Ovary (tissue), 9 donors: ENCODE data around the gene RPA3. TPM values are rescaled to one million over a fixed set of nuclear protein-coding genes. Genes with fewer than 3 reads are reported as not detected.

Experiments used
- DNase-seq, 5 donors: peaks; one replicate each; pipeline ENCODE4 v3.0.0-alpha.2; 2019 to 2020
- H3K27ac ChIP-seq, 2 donors: fragments of 200-600 bp; one replicate each; pipeline versions ENCODE4 v1.5.1 to v1.8.0; 2019 to 2022
- H3K27me3 ChIP-seq: fragments of 200-600 bp; one replicate; pipeline ENCODE4 v1.8.0; 2022
- H3K36me3 ChIP-seq: fragments of 200-600 bp; sonication (generic); one replicate; pipeline ENCODE4 v1.5.1; 2019
- H3K4me1 ChIP-seq: one replicate; pipeline ENCODE4 v1.8.1; 2013; ENCODE audit warnings: mild to moderate bottlenecking, moderate library complexity; ENCODE audit not compliant: insufficient read depth
- H3K4me3 ChIP-seq: fragments of 200-600 bp; sonication (generic); one replicate; pipeline ENCODE4 v1.5.1; 2017
- H3K9me3 ChIP-seq, 2 donors: fragments of 200-600 bp in 1 of 2; sonication (generic) in 1 of 2; one replicate each; pipeline versions ENCODE4 v1.5.1 to v1.8.1; 2013 to 2019; ENCODE audit warnings: mild to moderate bottlenecking in 1 of 2, moderate library complexity in 1 of 2
- CTCF ChIP-seq, 3 donors: fragments of 450-650 bp in 2 of 3; fragments of 200-600 bp in 1 of 3; IDR thresholded peaks; one replicate each; pipeline versions ENCODE4 v1.5.1 to v1.8.0; 2016 to 2022; ENCODE audit warnings: antibody characterized with exemption in 3 of 3, mild to moderate bottlenecking in 1 of 3
- EP300 ChIP-seq: sonication (generic); formaldehyde crosslinking; IDR thresholded peaks from one replicate; pipeline ENCODE4 v1.6.1; 2017; ENCODE audit warnings: antibody characterized with exemption
- POLR2A ChIP-seq: fragments of 450-650 bp; IDR thresholded peaks from one replicate; pipeline ENCODE4 v1.6.1; 2017; ENCODE audit warnings: antibody characterized with exemption, mild to moderate bottlenecking, moderate library complexity
- WGBS, 3 donors: extraction: QIAGEN DNeasy Blood & Tissue Kit in 1 of 3; methylation state at CpG; one replicate each; pipeline versions ENCODE4 v1.1.5 to v1.1.7; 2013 to 2017; 5-methylcytosine and 5-hydroxymethylcytosine counted together
- intact Hi-C, 4 donors: fragments of 100-400 bp; cut with DNase I; formaldehyde crosslinking; loops; one replicate each; pipeline versions ENCODE4 v1.11.0 to v1.15.1; 2022 to 2023
- polyA plus RNA-seq, 2 donors: library from polyadenylated mRNA; stranded (reverse); fragments of 200-250 nt in 1 of 2; fragments of 350-450 nt in 1 of 2; fragmentation: Illumina TruSeq in 1 of 2; extraction: RNeasy Lipid Tissue Mini Kit (QIAGEN cat#74804) in 1 of 2; gene quantifications; one replicate each; pipeline ENCODE4 v1.2.3, GENCODE V29; 2013 to 2014
- total RNA-seq, 7 donors: library from RNA; depleted of rRNA in 2 of 7; stranded (reverse); fragments of >200 nt in 2 of 7; fragmentation: NEBNext Ultra II Directional in 3 of 7; extraction: Animal tissue kit (Norgen Biotek cat#: 25700) in 3 of 7; gene quantifications; one replicate each; pipeline versions ENCODE4 v1.1.0 to v1.2.4, GENCODE V29; 2016 to 2023
- donor health status: DM: no; HTN: no; CAD: no; lungs with moderate emphysema.
- donor health status: DM: no; HTN: no; CAD: no.
- donor health status: Bipolar disorder and iron deficiency.
- donor health status: DM: yes; HTN: yes; CAD: no.
- donor health status: DM: no; HTN: no; CAD: no.
- donor health status: DM: yes; HTN: yes; CAD: no.

Gene RPA3
- total and polyA plus RNA-seq, 9 donors, result 8.6 to 28.6 (median 17.8) TPM

DNA sequence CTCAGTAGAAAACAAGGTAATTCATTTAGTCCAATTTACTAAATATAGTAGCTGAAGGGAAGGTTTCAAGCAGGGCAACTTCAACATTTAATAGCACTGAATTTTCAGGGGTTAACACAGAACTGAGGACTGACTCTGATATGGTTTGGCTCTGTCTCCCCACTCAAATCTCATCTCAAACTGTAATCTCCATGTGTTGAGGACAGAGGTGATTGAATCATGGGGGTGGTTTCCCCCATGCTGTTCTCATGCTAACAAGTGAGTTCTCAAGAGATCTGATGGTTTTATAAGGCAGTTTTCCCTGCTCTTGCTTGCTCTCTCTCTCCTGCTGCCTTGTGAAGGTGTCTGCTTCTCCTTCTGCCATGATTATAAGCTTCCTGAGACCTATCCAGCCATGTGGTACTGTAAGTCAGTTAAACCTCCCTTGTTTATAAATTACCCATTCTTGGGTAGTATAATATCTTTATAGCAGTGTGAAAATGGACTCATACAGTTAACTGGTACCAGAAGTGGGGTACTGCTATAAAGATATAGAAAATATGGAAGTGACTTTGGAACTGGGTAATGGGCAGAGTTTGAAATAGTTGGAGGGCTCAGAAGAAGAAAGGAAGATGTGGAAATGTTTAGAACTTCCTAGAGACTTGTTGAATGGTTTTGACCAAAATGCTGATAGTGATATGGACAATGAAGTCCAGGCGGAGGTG lies 87.6 kb downstream of the RPA3 start:
- intact Hi-C loops, result no loop called here
- H3K27me3 ChIP-seq, result no peaks in the 10 kb centered on the region

DNA sequence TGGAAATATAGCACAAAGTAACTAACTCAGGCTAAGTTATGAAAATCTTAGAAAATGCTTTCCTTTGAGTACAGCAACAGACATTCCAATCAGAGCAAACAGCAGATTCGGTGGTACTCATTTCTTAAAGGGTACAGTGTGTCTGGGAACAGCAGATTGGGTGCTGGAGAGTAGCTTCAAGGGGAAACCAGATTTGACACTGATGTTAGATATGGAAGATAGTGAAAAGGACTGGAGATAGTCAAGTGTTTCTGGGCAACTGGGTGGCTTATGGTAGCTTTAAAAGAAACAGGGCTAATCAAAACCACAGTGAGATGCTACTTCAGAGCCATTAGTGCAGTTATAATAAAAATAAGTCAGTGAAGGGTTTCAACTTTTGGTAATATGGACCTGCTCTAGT lies 89.9 kb downstream of the RPA3 start:
- H3K27ac ChIP-seq, result no peak overlapping the region
- no peak for TF ChIP-seq EP300
- TF ChIP-seq POLR2A, result no peak
- no peak for TF ChIP-seq CTCF (IDR thresholded peaks at IDR 0.05)
- intact Hi-C loops, result no loop called here
- no peaks in the 10 kb centered on the region for H3K4me1 ChIP-seq
- no peaks in the 10 kb centered on the region for H3K27me3 ChIP-seq
- H3K9me3 ChIP-seq, result no peaks in the 10 kb centered on the region
- WGBS, 3 donors, result 60 to 73% (median 68%) methylated on average over 1 of the region's 1 CpG
- DNase-seq, result no peak
- H3K4me3 ChIP-seq, result no peak overlapping the region
- H3K36me3 ChIP-seq, result no peaks in the 10 kb centered on the region

More for the DNA sequence above, 87.6 kb downstream of the RPA3 start:
- no peaks in the 10 kb centered on the region for H3K9me3 ChIP-seq
- no peaks in the 10 kb centered on the region for H3K36me3 ChIP-seq
- no peak for DNase-seq
- no peak overlapping the region for H3K27ac ChIP-seq
- TF ChIP-seq POLR2A, result no peak
- TF ChIP-seq CTCF (IDR thresholded peaks at IDR 0.05), result no peak
- TF ChIP-seq EP300, result no peak
- H3K4me1 ChIP-seq, result no peaks in the 10 kb centered on the region
- 87 to 94% (median 89%) methylated on average over 1 of the region's 1 CpG for WGBS, 3 donors
- H3K4me3 ChIP-seq, result no peak overlapping the region

GRCh38 chr7:7620644-7621210 lies 97.7 kb downstream of the RPA3 start:
- DNase-seq, result no peak
- H3K4me3 ChIP-seq, result no peak overlapping the region
- H3K4me1 ChIP-seq, result no peaks in the 10 kb centered on the region
- no peaks in the 10 kb centered on the region for H3K9me3 ChIP-seq
- intact Hi-C loops, result no loop called here
- no peaks in the 10 kb centered on the region for H3K36me3 ChIP-seq
- no peaks in the 10 kb centered on the region for H3K27me3 ChIP-seq
- H3K27ac ChIP-seq, result no peak overlapping the region
- TF ChIP-seq POLR2A, result no peak
- no peak for TF ChIP-seq EP300
- TF ChIP-seq CTCF (IDR thresholded peaks at IDR 0.05), result no peak

- Histone ChIP-seq H3K36me3 (no peaks in the 10 kb centered on the region), H3K4me1 (no peaks in the 10 kb centered on the region), H3K27ac (no peak overlapping the region), H3K9me3 (no peaks in the 10 kb centered on the region), H3K27me3 (no peaks in the 10 kb centered on the region), H3K4me3 (no peak overlapping the region)
- TF ChIP-seq POLR2A, result no peak
- no peak for TF ChIP-seq EP300
- TF ChIP-seq CTCF (IDR thresholded peaks at IDR 0.05), result no peak
- WGBS, 3 donors, result 92 to 100% (median 92%) methylated on average over 1 of the region's 1 CpG
- no peak for DNase-seq
- intact Hi-C loops, result no loop called here
These were observed 98.2 kb downstream of the RPA3 start for GRCh38 chr7:7620236-7620635.
